ENCODE results near the gene MEGF11.
"Not testable (repeated sequence)": the region's sequence is repeated elsewhere in the genome, so short reads cannot be mapped to it uniquely, and the experiment has no call there.

The MEGF11 gene

DNA sequence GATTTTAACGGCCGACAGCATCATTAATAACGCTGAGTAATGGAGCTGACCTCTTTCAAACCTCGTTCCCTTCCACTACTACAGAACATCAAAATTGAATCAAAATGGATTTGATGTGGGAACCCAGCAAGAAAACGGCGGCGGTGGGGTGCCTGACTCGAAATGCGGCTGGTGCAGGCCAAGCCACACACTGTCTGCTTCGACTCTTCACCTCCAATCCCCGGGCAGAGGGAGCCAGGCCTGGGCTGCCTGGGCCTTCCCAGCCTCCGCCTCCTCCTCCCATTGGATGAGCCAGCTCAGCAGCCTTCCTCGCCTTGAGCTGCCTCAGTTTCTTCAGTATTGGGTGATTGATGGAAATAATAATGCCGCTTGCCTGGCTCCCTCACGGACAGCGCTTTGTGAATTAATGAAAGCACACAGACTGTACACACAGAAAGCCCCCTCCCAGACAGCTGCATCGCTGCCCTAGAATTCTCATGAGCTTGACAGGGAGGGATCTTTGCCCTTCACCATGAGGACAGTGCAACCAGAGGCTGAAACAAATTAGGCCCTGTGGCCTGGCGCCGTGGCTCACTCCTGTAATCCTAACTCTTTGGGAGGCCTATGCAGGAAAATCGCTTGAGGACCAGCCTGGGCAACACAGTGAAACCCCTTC, 11.4 kb upstream of the MEGF11 start (continued):
- no peak for TF ChIP-seq BACH2 (CRISPR knock-in tag; IDR thresholded peaks at IDR 0.05; ENCODE audit: borderline replicate concordance)
- TF ChIP-seq ZFP30 (CRISPR knock-in tag; IDR thresholded peaks at IDR 0.05), result no peak
- TF ChIP-seq, protein P1, sequence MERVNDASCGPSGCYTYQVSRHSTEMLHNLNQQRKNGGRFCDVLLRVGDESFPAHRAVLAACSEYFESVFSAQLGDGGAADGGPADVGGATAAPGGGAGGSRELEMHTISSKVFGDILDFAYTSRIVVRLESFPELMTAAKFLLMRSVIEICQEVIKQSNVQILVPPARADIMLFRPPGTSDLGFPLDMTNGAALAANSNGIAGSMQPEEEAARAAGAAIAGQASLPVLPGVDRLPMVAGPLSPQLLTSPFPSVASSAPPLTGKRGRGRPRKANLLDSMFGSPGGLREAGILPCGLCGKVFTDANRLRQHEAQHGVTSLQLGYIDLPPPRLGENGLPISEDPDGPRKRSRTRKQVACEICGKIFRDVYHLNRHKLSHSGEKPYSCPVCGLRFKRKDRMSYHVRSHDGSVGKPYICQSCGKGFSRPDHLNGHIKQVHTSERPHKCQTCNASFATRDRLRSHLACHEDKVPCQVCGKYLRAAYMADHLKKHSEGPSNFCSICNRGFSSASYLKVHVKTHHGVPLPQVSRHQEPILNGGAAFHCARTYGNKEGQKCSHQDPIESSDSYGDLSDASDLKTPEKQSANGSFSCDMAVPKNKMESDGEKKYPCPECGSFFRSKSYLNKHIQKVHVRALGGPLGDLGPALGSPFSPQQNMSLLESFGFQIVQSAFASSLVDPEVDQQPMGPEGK (CRISPR knock-in tag; IDR thresholded peaks at IDR 0.05; ENCODE audit: borderline replicate concordance), result no peak

DNA sequence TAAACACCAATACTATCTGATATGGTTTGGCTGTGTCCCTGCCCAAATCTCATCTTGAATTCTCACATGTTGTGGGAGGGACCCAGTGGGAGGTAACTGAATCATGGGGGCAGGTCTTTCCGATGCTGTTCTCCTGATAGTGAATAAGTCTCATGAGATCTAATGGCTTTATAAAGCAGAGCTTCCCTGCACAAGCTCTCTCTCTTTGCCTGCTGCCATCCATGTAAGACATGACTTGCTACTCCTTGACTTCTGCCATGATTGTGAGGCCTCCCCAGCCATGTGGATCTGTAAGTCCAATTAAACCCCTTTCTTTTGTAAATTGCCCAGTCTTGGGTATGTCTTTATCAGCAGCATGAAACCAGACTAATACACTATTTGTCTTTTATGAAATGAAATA, 9.3 kb upstream of the MEGF11 start:
- not testable (repeated sequence) for ATAC-seq

- TF ChIP-seq TOX (CRISPR knock-in tag; IDR thresholded peaks at IDR 0.05; ENCODE audit: borderline replicate concordance) (no peak), ARNTL (CRISPR knock-in tag; IDR thresholded peaks at IDR 0.05; ENCODE audit: borderline replicate concordance, low read depth) (no peak), BACH2 (CRISPR knock-in tag; IDR thresholded peaks at IDR 0.05; ENCODE audit: borderline replicate concordance) (no peak), RARB (CRISPR knock-in tag; IDR thresholded peaks at IDR 0.05) (no peak), PPARA (CRISPR knock-in tag; IDR thresholded peaks at IDR 0.05; ENCODE audit: borderline replicate concordance) (no peak), ZFP30 (CRISPR knock-in tag; IDR thresholded peaks at IDR 0.05) (no peak), ZNF8 (CRISPR knock-in tag; IDR thresholded peaks at IDR 0.05) (no peak), OSR1 (CRISPR knock-in tag; IDR thresholded peaks at IDR 0.05) (no peak), ZNF70 (CRISPR knock-in tag; IDR thresholded peaks at IDR 0.05) (no peak), CSDC2 (CRISPR knock-in tag; IDR thresholded peaks at IDR 0.05) (no peak)
- TF ChIP-seq, protein P2, sequence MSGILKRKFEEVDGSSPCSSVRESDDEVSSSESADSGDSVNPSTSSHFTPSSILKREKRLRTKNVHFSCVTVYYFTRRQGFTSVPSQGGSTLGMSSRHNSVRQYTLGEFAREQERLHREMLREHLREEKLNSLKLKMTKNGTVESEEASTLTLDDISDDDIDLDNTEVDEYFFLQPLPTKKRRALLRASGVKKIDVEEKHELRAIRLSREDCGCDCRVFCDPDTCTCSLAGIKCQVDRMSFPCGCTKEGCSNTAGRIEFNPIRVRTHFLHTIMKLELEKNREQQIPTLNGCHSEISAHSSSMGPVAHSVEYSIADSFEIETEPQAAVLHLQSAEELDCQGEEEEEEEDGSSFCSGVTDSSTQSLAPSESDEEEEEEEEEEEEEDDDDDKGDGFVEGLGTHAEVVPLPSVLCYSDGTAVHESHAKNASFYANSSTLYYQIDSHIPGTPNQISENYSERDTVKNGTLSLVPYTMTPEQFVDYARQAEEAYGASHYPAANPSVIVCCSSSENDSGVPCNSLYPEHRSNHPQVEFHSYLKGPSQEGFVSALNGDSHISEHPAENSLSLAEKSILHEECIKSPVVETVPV (CRISPR knock-in tag; IDR thresholded peaks at IDR 0.05), result no peak
- TF ChIP-seq, protein P3, sequence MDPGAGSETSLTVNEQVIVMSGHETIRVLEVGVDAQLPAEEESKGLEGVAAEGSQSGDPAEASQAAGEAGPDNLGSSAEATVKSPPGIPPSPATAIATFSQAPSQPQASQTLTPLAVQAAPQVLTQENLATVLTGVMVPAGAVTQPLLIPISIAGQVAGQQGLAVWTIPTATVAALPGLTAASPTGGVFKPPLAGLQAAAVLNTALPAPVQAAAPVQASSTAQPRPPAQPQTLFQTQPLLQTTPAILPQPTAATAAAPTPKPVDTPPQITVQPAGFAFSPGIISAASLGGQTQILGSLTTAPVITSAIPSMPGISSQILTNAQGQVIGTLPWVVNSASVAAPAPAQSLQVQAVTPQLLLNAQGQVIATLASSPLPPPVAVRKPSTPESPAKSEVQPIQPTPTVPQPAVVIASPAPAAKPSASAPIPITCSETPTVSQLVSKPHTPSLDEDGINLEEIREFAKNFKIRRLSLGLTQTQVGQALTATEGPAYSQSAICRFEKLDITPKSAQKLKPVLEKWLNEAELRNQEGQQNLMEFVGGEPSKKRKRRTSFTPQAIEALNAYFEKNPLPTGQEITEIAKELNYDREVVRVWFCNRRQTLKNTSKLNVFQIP (CRISPR knock-in tag; IDR thresholded peaks at IDR 0.05; ENCODE audit: borderline replicate concordance, low read depth), result no peak
- TF ChIP-seq, protein P4, sequence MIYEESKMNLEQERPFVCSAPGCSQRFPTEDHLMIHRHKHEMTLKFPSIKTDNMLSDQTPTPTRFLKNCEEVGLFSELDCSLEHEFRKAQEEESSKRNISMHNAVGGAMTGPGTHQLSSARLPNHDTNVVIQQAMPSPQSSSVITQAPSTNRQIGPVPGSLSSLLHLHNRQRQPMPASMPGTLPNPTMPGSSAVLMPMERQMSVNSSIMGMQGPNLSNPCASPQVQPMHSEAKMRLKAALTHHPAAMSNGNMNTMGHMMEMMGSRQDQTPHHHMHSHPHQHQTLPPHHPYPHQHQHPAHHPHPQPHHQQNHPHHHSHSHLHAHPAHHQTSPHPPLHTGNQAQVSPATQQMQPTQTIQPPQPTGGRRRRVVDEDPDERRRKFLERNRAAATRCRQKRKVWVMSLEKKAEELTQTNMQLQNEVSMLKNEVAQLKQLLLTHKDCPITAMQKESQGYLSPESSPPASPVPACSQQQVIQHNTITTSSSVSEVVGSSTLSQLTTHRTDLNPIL (CRISPR knock-in tag; IDR thresholded peaks at IDR 0.05; ENCODE audit: low read depth), result no peak
- no peak for ATAC-seq
Observed at GRCh38 chr15:66261056-66261455, 7.5 kb upstream of the MEGF11 start.

DNA sequence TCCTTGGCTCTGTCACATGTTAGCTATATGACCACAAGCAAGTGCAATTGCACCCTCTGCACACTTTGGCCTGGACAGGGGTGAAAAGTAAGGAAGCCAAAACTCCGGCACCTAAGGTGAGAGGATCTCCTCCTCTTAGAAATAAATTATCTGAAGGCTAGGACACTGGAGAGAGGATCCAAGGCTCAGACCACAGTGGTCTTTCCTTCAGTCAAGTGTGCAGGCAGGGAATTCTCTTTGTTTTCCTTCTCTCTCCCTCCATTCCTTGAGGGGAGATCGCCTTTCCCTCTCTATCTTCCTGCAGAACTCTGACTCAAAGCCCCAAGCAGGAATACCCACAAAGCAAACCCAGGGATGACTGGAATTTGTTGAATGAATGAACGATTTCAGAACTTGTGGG, 3.1 kb upstream of the MEGF11 start:
- no peak for ATAC-seq
- TF ChIP-seq, protein P1 (CRISPR knock-in tag; IDR thresholded peaks at IDR 0.05; ENCODE audit: borderline replicate concordance), result no peak
- TF ChIP-seq TOX (CRISPR knock-in tag; IDR thresholded peaks at IDR 0.05; ENCODE audit: borderline replicate concordance) (no peak), PPARA (CRISPR knock-in tag; IDR thresholded peaks at IDR 0.05; ENCODE audit: borderline replicate concordance) (no peak), ZNF8 (CRISPR knock-in tag; IDR thresholded peaks at IDR 0.05) (no peak), ZFP3 (CRISPR knock-in tag; IDR thresholded peaks at IDR 0.05) (no peak), ESRRG (CRISPR knock-in tag; IDR thresholded peaks at IDR 0.05) (no peak), CSDC2 (CRISPR knock-in tag; IDR thresholded peaks at IDR 0.05) (no peak), ARNTL (CRISPR knock-in tag; IDR thresholded peaks at IDR 0.05; ENCODE audit: borderline replicate concordance, low read depth) (no peak), ZC3H10 (CRISPR knock-in tag; IDR thresholded peaks at IDR 0.05) (no peak), ZNF70 (CRISPR knock-in tag; IDR thresholded peaks at IDR 0.05) (no peak), ZFP30 (CRISPR knock-in tag; IDR thresholded peaks at IDR 0.05) (no peak), BACH2 (CRISPR knock-in tag; IDR thresholded peaks at IDR 0.05; ENCODE audit: borderline replicate concordance) (no peak), OSR1 (CRISPR knock-in tag; IDR thresholded peaks at IDR 0.05) (no peak), ZNF565 (CRISPR knock-in tag; conservative IDR thresholded peaks at IDR 0.05; ENCODE audit: low read depth) (no peak)
- TF ChIP-seq, protein P4 (CRISPR knock-in tag; IDR thresholded peaks at IDR 0.05; ENCODE audit: low read depth), result no peak
- TF ChIP-seq, protein P2 (CRISPR knock-in tag; IDR thresholded peaks at IDR 0.05), result no peak
- TF ChIP-seq, protein P3 (CRISPR knock-in tag; IDR thresholded peaks at IDR 0.05; ENCODE audit: borderline replicate concordance, low read depth), result no peak
